Stimulated activated CD4-positive, alpha-beta T cell treated with anti-CD3 and anti-CD28 coated beads, Interleukin-1b, Interleukin-23, amount 100 ng/mL, for 1 hour (primary cell): Measurements from ENCODE around the gene CEP162.
"Not testable (repeated sequence)": the region's sequence is repeated elsewhere in the genome, so short reads cannot be mapped to it uniquely, and the experiment has no call there.

ENCODE experiments used
- DNase-seq, 2 donors: peaks; one replicate each; pipeline ENCODE4 v3.0.0-alpha.2; 2020; ENCODE audit warnings: low read depth in 2 of 2

CEP162 gene

GRCh38 chr6:84086545-84087429, 140.7 kb downstream of the CEP162 start:
- DNase-seq: no peak

DNA sequence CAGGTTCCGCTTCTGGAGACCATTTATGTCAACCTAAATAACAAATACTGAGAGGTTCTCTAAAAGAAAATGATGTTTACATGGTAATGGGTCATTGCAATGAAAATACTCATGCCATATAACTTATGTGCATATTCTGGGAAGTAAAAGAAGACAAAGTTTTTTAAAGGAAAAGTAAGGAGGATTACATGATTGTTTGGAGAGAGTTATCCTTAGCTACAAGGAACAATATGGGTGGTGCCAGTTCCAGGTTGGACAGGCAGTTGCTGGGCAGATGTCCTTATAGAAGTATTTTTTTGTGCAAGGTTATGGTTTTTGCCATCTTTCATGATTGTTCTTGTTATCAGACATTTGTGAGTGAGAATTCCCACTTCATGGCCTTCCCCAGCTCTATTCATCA, 141.4 kb downstream of the CEP162 start:
- DNase-seq: no peak

DNA sequence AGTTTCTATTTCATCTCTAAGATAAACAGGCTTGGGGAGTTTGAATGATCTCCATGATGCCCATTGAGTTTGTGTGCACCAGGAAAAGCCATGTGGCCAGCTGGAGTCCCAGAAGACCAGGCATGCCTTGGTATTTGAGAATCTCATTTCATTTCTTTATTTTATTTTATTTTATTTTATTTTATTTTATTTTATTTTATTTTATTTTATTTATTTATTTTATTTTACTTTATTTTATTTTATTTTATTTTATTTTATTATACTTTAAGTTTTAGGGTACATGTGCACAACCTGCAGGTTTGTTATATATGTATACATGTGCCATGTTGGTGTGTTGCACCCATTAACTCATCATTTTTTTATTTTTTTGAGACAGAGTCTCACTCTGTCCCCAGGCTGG, 142.7 kb downstream of the CEP162 start:
- DNase-seq: not testable (repeated sequence)

- DNase-seq: no peak
Measured at GRCh38 chr6:84082689-84083265, 144.7 kb downstream of the CEP162 start.

DNA sequence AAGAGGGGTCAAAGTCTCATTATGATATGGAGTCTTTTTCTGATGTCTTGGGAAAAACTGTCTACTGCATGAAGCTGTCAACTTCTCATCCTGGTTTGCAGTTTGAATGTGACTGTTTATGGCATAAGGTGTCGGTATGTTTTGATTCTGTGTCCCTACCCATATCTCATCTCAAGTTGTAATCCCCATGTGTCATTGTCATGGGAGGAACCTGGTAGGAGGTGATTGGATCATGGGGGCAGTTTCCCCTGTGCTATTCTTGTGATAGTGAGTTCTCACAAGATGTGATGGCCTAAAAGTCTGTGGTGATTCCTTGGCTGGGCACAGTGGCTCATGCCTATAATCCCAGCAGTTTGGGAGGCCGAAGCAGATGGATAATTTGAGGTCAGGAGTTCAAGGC, 146.2 kb downstream of the CEP162 start:
- no peak for DNase-seq

GRCh38 chr6:84078335-84078734, 149.1 kb downstream of the CEP162 start:
- DNase-seq: no peak

- DNase-seq: no peak
Measured at GRCh38 chr6:84077645-84078044, 149.8 kb downstream of the CEP162 start.

DNA sequence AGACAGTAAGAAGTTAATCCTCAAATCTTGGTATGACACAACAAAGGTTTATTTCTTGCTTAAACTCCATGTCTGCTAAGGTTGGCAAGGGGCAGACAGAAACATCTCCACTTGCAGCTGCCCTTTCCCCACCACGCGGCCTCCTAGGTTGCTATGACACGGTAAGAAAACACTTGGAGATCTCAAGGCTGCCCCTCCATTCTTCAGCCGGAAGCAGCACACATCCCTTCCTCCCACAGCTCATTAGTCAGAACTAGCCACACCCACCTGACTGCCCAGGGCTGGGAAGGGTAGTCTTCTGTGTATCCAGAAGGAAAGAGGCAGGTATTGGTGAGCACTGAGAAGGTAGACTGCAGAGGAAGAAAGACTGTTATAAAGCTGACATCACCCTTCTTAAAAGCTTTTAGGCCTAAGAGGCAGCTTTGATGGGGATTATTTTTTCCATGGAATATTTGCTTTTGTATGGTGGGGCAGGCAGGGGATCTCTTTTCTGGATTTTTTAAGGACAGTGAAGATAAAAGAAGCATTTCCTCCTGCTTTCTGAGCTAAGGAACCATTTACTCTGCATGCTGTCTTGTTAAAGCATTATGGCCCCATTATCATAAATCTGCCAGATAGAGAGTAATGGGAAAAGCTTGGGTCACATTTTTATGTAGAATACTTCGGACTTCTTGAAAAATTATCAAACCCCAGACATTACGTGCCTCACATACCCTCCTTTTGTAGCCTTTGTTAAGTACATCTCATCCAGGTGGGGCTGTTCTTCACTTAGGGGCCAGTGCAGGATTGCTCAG, 152.3 kb downstream of the CEP162 start:
- DNase-seq: no peak
